SK-N-MC (cell line): Measurements from ENCODE around the gene CALR.

Experiments
- DNase-seq: peaks from one replicate; pipeline ENCODE4 v3.0.0-alpha.2; 2011; ENCODE audit warnings: low read depth, low spot score
- H3K27ac ChIP-seq: fragments of 200-600 bp; sonication (generic); 2 replicates; pipeline ENCODE4 v1.5.1; 2016; ENCODE audit warnings: mixed run types
- H3K36me3 ChIP-seq: fragments of 200-600 bp; sonication (generic); 2 replicates; pipeline ENCODE4 v1.6.1; 2017; ENCODE audit warnings: antibody characterized with exemption, low read length, mixed read lengths; ENCODE audit not compliant: insufficient read depth
- H3K4me3 ChIP-seq: fragments of 200-600 bp; sonication (generic); 2 replicates; pipeline ENCODE4 v1.5.1; 2016
- H3K9ac ChIP-seq: fragments of 200-600 bp; sonication (generic); 2 replicates; pipeline ENCODE4 v1.8.0; 2017; ENCODE audit warnings: mixed run types, mixed read lengths; ENCODE audit not compliant: insufficient read length
- H3K9me3 ChIP-seq: fragments of 200-600 bp; sonication (generic); 2 replicates; pipeline ENCODE4 v1.6.1; 2017; ENCODE audit warnings: low read depth, mild to moderate bottlenecking, antibody characterized with exemption, low read length, moderate library complexity, mixed read lengths
- EZH2 ChIP-seq: fragments of 200-600 bp; sonication (generic); IDR thresholded peaks from one replicate; pipeline ENCODE4 v1.6.1; 2017; ENCODE audit warnings: antibody characterized with exemption
- FOXP2 ChIP-seq: optimal IDR thresholded peaks from 2 replicates; pipeline ENCODE3; 2011; ENCODE audit warnings: mild to moderate bottlenecking, moderate library complexity; ENCODE audit not compliant: insufficient read depth; ENCODE audit errors: extremely low read length, control extremely low read depth
- POLR2AphosphoS5 ChIP-seq: IDR thresholded peaks from 2 replicates; pipeline ENCODE4 v1.6.1; 2012; ENCODE audit warnings: mild to moderate bottlenecking, low read depth, low read length, borderline replicate concordance

CALR gene

DNA sequence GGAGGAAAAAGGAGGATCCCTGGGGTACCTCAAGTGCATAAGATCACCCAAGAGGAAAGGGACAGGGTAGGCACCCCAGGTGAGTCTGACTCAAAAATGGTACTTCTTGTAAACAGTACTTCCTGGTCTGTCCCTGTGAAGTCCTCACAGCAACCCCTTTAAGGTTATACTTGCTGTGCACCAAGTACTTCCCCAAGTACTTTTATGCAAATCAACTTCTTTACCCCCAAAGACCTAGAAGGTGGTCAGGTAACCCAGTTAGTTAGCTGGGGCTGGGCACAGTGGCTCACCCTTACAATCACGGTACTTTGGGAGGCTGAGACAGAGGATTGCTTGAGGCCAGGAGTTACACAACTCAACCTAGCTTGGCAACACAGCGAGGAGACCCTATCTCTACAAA lies 2.5 kb downstream of the CALR start:
- no peak for TF ChIP-seq FOXP2
- TF ChIP-seq EZH2 = no peak
- TF ChIP-seq POLR2AphosphoS5 = no peak
- Histone ChIP-seq H3K9ac (no peak overlapping the region), H3K9me3 (no peaks in the 10 kb centered on the region), H3K36me3 (peaks cover 62% of the 10 kb centered on the region), H3K4me3 (peak overlapping the region; percentile 94), H3K27ac (peak overlapping the region; percentile 26; the same call in 1 of the 2 replicates)
- DNase-seq = no peak

DNA sequence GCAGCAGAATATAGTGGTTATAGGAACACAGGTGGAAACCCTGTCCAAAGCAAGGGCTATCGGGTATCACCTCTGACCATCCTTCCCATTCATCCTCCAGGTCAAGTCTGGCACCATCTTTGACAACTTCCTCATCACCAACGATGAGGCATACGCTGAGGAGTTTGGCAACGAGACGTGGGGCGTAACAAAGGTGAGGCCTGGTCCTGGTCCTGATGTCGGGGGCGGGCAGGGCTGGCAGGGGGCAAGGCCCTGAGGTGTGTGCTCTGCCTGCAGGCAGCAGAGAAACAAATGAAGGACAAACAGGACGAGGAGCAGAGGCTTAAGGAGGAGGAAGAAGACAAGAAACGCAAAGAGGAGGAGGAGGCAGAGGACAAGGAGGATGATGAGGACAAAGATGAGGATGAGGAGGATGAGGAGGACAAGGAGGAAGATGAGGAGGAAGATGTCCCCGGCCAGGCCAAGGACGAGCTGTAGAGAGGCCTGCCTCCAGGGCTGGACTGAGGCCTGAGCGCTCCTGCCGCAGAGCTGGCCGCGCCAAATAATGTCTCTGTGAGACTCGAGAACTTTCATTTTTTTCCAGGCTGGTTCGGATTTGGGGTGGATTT lies 5.1 kb downstream of the CALR start:
- Histone ChIP-seq H3K4me3 (no peak overlapping the region), H3K36me3 (peaks cover 82% of the 10 kb centered on the region), H3K27ac (peak overlapping the region; percentile 87; the same call in 1 of the 2 replicates), H3K9me3 (no peaks in the 10 kb centered on the region), H3K9ac (no peak overlapping the region)
- no peak for DNase-seq
- peak; percentile 22; the same call in 1 of the 2 replicates for TF ChIP-seq POLR2AphosphoS5
- TF ChIP-seq FOXP2 = no peak

DNA sequence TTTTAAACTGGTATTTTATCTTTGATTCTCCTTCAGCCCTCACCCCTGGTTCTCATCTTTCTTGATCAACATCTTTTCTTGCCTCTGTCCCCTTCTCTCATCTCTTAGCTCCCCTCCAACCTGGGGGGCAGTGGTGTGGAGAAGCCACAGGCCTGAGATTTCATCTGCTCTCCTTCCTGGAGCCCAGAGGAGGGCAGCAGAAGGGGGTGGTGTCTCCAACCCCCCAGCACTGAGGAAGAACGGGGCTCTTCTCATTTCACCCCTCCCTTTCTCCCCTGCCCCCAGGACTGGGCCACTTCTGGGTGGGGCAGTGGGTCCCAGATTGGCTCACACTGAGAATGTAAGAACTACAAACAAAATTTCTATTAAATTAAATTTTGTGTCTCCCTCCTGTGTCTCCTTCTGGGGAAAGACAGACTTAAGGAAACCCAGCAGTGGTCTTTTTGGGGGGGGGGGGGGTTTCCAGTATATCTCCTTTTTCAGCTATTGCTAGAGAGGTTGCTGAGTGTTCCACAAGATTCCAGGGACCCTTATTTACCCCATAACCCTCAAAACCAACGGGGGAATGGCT lies 5.8 kb downstream of the CALR start:
- Histone ChIP-seq H3K36me3 (peaks cover 86% of the 10 kb centered on the region), H3K9ac (no peak overlapping the region), H3K9me3 (no peaks in the 10 kb centered on the region), H3K4me3 (no peak overlapping the region), H3K27ac (peak overlapping the region; percentile 87)
- no peak for TF ChIP-seq EZH2
- TF ChIP-seq FOXP2 = no peak
- no peak for TF ChIP-seq POLR2AphosphoS5
- no peak for DNase-seq

DNA sequence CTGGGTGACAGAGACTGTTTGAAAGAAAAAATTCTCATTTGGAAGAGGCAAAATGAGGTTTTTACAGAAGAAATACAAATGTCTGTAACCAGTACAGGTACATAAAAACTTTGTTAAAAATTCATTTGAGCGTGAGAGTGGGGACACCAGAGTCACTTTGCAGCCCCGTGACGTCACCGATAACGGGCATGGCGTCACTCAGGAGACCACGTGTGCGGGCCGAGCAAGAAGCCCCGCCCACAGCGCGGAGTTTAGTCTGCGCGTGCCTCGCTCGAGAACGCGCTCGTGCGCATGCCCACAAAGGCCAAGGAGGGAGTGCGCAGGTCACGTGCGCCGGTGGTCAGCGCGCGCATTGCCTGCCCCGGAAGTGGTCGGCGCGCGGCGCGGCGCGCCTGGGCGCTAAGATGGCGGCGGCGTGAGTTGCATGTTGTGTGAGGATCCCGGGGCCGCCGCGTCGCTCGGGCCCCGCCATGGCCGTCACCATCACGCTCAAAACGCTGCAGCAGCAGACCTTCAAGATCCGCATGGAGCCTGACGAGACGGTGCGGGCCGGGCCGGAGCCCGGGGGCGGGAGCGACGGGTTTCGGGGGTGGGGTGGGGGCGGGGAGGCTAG lies 7.2 kb downstream of the CALR start, which contains the start of gene RAD23A:
TSS of gene RAD23A (plus strand) at position 384 of the 613 bp plus-strand sequence. CDS start at position 471, 87 bp downstream.
- H3K27ac ChIP-seq = peak within 1 kb of the TSS; percentile 94
- H3K36me3 ChIP-seq = peaks cover 86% of the 10 kb centered on the region
- peak; percentile 91 for DNase-seq
- TF ChIP-seq EZH2 (no peak), POLR2AphosphoS5 (peak; percentile 92)
- no peaks in the 10 kb centered on the region for H3K9me3 ChIP-seq
- peak within 1 kb of the TSS; percentile 91 for H3K9ac ChIP-seq
- peak within 1 kb of the TSS; percentile 83 for H3K4me3 ChIP-seq

DNA sequence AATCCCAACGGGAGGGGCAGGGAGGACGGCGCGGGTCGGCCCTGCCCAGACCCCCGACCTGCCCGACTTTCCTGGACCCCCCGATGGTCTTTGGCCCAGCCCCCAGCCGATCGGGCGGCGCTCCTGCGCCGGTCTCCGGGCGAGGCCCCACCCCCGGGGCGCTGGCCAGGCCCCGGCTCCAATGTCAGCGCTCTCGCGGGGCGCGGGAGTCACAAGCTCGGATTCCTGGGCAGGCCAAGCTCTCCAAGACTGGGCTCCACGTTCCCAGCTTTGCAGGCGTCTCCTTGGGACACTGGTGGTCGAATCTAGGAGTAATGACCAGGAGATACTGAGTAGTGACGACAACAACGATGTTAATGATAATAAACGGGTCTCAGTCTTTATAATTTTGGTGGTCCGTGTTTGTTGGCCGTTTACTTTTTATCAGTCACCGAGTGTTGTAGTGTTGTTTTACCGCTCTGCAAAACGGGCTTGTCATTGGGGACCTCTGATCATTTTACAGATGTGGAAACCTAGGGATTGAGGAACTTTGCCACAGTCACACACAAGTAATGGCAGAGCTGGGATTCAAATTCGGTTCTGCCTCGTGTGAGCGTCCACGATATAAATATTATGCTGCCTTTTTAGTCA lies 7.8 kb downstream of the CALR start:
- H3K4me3 ChIP-seq = peak overlapping the region; percentile 83
- peak overlapping the region; percentile 94 for H3K27ac ChIP-seq
- no peak for DNase-seq
- no peaks in the 10 kb centered on the region for H3K9me3 ChIP-seq
- TF ChIP-seq EZH2 (no peak), POLR2AphosphoS5 (no peak), FOXP2 (no peak)
- peak overlapping the region; percentile 91 for H3K9ac ChIP-seq
- H3K36me3 ChIP-seq = peaks cover 86% of the 10 kb centered on the region

DNA sequence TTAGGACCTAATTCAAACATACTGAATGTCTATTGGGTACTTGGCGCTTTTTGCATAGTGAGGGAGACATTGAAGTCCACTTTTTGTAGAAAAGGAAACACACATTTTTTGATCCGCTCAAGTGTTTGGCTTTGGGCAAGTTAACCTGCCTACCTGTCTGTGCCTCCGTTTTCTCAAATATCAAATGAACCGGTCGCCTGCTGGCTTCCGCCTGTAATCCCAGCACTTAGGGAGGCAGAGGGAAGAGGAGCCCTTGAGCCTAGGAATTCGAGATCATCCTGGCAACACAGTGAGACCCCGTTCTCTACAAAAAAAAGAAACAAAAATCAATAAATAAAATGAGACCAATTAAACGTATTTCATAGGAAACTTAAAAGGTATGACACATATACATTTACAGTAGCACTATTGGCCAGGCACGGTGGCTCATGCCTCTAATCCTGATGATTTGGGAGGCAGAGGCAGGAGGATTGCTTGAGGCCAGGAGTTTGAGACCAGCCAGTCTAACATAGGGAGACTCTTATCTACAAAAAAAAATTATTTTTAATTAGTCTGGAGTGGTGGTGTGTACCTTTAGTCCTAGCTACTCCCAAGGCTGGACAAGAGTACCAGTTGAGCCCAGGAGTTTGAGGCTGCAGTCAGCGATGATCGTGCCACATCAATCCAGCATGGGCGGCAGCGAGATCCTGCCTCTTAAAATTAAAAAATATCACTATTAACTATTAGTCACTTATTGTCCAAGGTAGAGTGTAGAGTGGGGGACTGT lies 8.5 kb downstream of the CALR start:
- no peaks in the 10 kb centered on the region for H3K9me3 ChIP-seq
- peak overlapping the region; percentile 83 for H3K4me3 ChIP-seq
- H3K27ac ChIP-seq = peak overlapping the region; percentile 94
- no peak for DNase-seq
- TF ChIP-seq POLR2AphosphoS5 = no peak; the same call in 1 of the 2 replicates
- TF ChIP-seq FOXP2 = no peak
- TF ChIP-seq EZH2 = no peak
- peaks cover 83% of the 10 kb centered on the region for H3K36me3 ChIP-seq
- peak overlapping the region; percentile 91 for H3K9ac ChIP-seq

DNA sequence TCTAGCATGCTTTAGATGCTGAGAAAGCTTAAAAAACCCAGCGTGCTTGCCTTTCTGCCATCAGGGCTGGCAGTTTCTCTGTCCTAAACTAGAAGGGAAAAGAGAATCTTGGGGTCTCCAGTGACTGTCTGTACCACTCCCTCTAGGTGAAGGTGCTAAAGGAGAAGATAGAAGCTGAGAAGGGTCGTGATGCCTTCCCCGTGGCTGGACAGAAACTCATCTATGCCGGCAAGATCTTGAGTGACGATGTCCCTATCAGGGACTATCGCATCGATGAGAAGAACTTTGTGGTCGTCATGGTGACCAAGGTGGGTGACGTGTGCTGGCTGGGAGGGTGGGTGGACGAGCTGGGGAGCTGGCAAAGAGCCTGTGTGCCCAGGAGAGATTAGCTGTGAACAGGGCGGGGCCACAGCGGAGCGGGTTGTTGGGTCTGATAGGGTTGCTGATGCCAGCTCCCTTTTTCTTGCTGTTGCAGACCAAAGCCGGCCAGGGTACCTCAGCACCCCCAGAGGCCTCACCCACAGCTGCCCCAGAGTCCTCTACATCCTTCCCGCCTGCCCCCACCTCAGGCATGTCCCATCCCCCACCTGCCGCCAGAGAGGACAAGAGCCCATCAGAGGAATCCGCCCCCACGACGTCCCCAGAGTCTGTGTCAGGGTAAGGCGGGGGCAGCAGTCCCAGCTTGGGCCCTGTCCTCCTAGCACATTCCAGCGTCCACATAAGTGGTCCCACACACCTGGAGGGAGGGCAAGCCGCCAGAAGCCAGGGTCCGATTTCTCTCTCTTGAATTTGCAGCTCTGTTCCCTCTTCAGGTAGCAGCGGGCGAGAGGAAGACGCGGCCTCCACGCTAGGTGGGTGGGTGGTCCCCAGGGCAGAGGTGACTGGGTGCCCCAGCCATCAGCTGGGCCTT lies 9.5 kb downstream of the CALR start:
- TF ChIP-seq EZH2 (no peak), FOXP2 (no peak), POLR2AphosphoS5 (peak; percentile 11; the same call in 1 of the 2 replicates)
- Histone ChIP-seq H3K27ac (peak overlapping the region; percentile 94; the same call in 1 of the 2 replicates), H3K4me3 (0 out of 2 replicates have a peak overlapping the region, but pooled peaks have one; percentile 83), H3K36me3 (peaks cover 81% of the 10 kb centered on the region), H3K9ac (peak overlapping the region; percentile 91), H3K9me3 (no peaks in the 10 kb centered on the region)
- DNase-seq = no peak
